Neutrophil (primary cell): ENCODE results near the gene MFSD2B.

Source experiments
- H3K27ac ChIP-seq: fragments of 200-600 bp; sonication (generic); 2 replicates; pipeline ENCODE4 v1.5.1; 2016; ENCODE audit warnings: mild to moderate bottlenecking, moderate library complexity
- H3K27me3 ChIP-seq: fragments of 200-600 bp; sonication (generic); 2 replicates; pipeline ENCODE4 v1.6.0; 2016; ENCODE audit warnings: mild to moderate bottlenecking
- H3K36me3 ChIP-seq: fragments of 200-600 bp; sonication (generic); 2 replicates; pipeline ENCODE4 v1.5.1; 2017
- H3K4me1 ChIP-seq, 2 experiments: fragments of 200-600 bp in 1 of 2; sonication (generic) in 1 of 2; 1 replicate in 1 of 2; 2 replicates in 1 of 2; pipeline versions ENCODE4 v1.5.1 to v1.6.1; 2013 to 2016; ENCODE audit warnings: low read depth in 1 of 2, low read length in 1 of 2, mild to moderate bottlenecking in 1 of 2, moderate library complexity in 1 of 2; ENCODE audit not compliant: control insufficient read depth in 1 of 2, insufficient read depth in 1 of 2
- H3K4me3 ChIP-seq, 2 experiments: fragments of 200-600 bp in 1 of 2; sonication (generic) in 1 of 2; 1 replicate in 1 of 2; 2 replicates in 1 of 2; pipeline ENCODE4 v1.5.1; 2013 to 2016; ENCODE audit warnings: low read depth in 1 of 2, low read length in 1 of 2, mild to moderate bottlenecking in 1 of 2, moderate library complexity in 1 of 2
- H3K9me3 ChIP-seq: fragments of 200-600 bp; sonication (generic); 2 replicates; pipeline ENCODE4 v1.5.1; 2016
- TF ChIP-seq, protein P1 (sequence below): fragments of 200-600 bp; sonication (generic); IDR thresholded peaks from 2 replicates; pipeline ENCODE4 v1.5.1; 2016; ENCODE audit warnings: antibody characterized with exemption

MFSD2B gene, protein sequence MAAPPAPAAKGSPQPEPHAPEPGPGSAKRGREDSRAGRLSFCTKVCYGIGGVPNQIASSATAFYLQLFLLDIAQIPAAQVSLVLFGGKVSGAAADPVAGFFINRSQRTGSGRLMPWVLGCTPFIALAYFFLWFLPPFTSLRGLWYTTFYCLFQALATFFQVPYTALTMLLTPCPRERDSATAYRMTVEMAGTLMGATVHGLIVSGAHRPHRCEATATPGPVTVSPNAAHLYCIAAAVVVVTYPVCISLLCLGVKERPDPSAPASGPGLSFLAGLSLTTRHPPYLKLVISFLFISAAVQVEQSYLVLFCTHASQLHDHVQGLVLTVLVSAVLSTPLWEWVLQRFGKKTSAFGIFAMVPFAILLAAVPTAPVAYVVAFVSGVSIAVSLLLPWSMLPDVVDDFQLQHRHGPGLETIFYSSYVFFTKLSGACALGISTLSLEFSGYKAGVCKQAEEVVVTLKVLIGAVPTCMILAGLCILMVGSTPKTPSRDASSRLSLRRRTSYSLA

DNA sequence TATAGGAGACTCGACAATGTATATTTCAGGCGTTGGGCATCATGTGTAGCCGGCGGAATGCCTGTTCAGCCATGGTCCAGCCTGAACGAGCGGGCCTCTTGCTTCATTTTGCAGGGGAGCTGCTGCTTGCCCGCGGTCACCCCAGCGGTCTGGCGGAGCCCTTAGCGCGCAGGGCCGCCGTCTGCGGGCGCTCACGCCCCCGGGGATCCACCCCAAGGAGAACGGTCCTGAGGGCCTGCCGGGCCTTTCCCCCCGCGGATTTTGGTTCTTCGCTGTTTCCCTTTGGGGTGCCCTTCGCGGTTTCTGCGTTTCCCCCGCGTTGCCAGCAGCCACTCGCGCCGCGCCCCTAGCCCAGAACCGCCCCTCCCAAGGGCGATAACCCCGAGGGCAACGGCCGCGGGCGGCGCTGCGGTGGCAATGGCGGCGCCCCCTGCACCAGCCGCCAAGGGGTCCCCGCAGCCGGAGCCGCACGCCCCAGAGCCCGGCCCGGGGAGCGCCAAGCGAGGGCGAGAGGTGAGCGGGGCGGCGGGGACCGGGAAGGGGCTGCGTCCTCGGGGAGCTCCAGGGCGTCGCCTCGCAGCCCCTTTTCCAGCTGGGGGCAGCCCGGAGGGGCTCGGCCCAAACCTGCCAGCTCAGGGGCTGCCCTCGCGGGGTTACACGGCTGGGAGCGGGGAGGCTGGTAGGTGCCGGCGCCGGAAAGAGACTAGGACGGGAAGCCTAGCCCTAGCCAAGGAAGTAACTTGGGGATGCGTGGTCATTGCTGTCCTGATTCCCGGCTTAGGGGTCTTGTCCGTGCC is at the start of gene MFSD2B:
Gene MFSD2B, plus strand, starts transcription at position 406 of the 797 bp plus-strand sequence. Its CDS starts 12 bp downstream, at position 418.
- Histone ChIP-seq H3K27me3 (peaks cover 66% of the 10 kb centered on the region), H3K27ac (no peak within 1 kb of the TSS), H3K36me3 (no peaks in the 10 kb centered on the region), H3K4me3 (no peak within 1 kb of the TSS), H3K4me1 (peaks cover 5 to 11% of the 10 kb centered on the region in 2 experiments), H3K9me3 (no peaks in the 10 kb centered on the region)
- TF ChIP-seq, protein P1, sequence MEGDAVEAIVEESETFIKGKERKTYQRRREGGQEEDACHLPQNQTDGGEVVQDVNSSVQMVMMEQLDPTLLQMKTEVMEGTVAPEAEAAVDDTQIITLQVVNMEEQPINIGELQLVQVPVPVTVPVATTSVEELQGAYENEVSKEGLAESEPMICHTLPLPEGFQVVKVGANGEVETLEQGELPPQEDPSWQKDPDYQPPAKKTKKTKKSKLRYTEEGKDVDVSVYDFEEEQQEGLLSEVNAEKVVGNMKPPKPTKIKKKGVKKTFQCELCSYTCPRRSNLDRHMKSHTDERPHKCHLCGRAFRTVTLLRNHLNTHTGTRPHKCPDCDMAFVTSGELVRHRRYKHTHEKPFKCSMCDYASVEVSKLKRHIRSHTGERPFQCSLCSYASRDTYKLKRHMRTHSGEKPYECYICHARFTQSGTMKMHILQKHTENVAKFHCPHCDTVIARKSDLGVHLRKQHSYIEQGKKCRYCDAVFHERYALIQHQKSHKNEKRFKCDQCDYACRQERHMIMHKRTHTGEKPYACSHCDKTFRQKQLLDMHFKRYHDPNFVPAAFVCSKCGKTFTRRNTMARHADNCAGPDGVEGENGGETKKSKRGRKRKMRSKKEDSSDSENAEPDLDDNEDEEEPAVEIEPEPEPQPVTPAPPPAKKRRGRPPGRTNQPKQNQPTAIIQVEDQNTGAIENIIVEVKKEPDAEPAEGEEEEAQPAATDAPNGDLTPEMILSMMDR, result no peak

GRCh38 chr2:23967846-23968245 is 42.0 kb upstream of the MFSD2B start:
- no peak overlapping the region for H3K27ac ChIP-seq
- H3K36me3 ChIP-seq, result no peaks in the 10 kb centered on the region
- TF ChIP-seq, protein P1, result no peak
- no peak overlapping the region for H3K4me3 ChIP-seq
- H3K9me3 ChIP-seq, result no peaks in the 10 kb centered on the region
- no peaks in the 10 kb centered on the region for H3K27me3 ChIP-seq
- no peaks in the 10 kb centered on the region for H3K4me1 ChIP-seq

- H3K36me3 ChIP-seq, result no peaks in the 10 kb centered on the region
These were observed 33.0 kb upstream of the MFSD2B start for GRCh38 chr2:23976883-23977282.

GRCh38 chr2:23988371-23988770 is 21.5 kb upstream of the MFSD2B start:
- H3K27me3 ChIP-seq, result no peaks in the 10 kb centered on the region
- H3K36me3 ChIP-seq, result no peaks in the 10 kb centered on the region
- no peaks in the 10 kb centered on the region for H3K9me3 ChIP-seq
- no peak overlapping the region for H3K4me3 ChIP-seq
- no peaks in the 10 kb centered on the region for H3K4me1 ChIP-seq
- TF ChIP-seq, protein P1, result no peak
- no peak overlapping the region for H3K27ac ChIP-seq

More at GRCh38 chr2:23976883-23977282, 33.0 kb upstream of the MFSD2B start:
- H3K27ac ChIP-seq, result no peak overlapping the region
- no peaks in the 10 kb centered on the region for H3K4me1 ChIP-seq
- no peaks in the 10 kb centered on the region for H3K27me3 ChIP-seq
- H3K9me3 ChIP-seq, result no peaks in the 10 kb centered on the region
- TF ChIP-seq, protein P1, result no peak
- H3K4me3 ChIP-seq, result no peak overlapping the region

DNA sequence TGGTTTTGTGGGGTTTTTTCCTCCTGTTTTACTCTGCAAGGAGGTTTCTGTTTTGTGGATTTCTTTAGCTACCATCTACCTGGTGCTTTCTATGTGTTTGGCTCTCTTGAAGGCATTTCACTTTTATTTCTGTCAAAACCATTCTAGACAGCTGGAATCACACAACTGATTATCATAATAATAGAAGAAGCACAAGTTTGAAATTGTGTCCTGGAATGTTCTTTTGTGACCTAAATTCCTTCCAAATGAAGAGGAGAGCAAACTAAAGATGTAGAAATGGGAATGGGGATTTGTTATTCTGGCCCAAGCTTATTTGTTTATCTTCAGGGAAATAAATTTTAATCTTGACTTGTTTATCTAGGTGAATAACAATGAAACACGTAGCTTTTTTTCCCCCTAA is 17.0 kb upstream of the MFSD2B start:
- no peak overlapping the region for H3K27ac ChIP-seq
- no peaks in the 10 kb centered on the region for H3K27me3 ChIP-seq
- no peak overlapping the region for H3K4me3 ChIP-seq
- no peaks in the 10 kb centered on the region for H3K36me3 ChIP-seq
- TF ChIP-seq, protein P1, result no peak
- H3K9me3 ChIP-seq, result no peaks in the 10 kb centered on the region
- H3K4me1 ChIP-seq, result no peaks in the 10 kb centered on the region
